Coronary artery (tissue), 2 donors: ENCODE measurements around the gene CALD1.

Source experiments
- DNase-seq: peaks from one replicate; pipeline ENCODE4 v3.0.0-alpha.2; 2017; ENCODE audit warnings: low spot score
- H3K27ac ChIP-seq, 2 donors: fragments of 200-600 bp; sonication (generic); one replicate each; pipeline ENCODE4 v1.5.1; 2016 to 2019
- H3K4me3 ChIP-seq: fragments of 200-600 bp; sonication (generic); 2 replicates; pipeline ENCODE4 v1.5.1; 2016; ENCODE audit warnings: mild to moderate bottlenecking, moderate library complexity
- CTCF ChIP-seq: fragments of 200-600 bp; sonication (generic); IDR thresholded peaks from one replicate; pipeline ENCODE4 v1.5.1; 2019; ENCODE audit warnings: antibody characterized with exemption

Gene CALD1

GRCh38 chr7:134941185-134941900 is 161.9 kb downstream of the CALD1 start:
- Histone ChIP-seq H3K4me3 (no peak overlapping the region), H3K27ac (peak overlapping the region; percentile 32 to 44)
- TF ChIP-seq CTCF: no peak
- no peak for DNase-seq

- Histone ChIP-seq H3K4me3 (no peak overlapping the region), H3K27ac (peak overlapping the region; percentile 32 to 44)
- no peak for TF ChIP-seq CTCF
- DNase-seq: no peak
These were observed 162.5 kb downstream of the CALD1 start for GRCh38 chr7:134941952-134942351.

- no peak overlapping the region for H3K4me3 ChIP-seq
These were observed 163.4 kb downstream of the CALD1 start for GRCh38 chr7:134942690-134943466.

GRCh38 chr7:134943785-134944400 is 164.5 kb downstream of the CALD1 start:
- TF ChIP-seq CTCF: no peak
- H3K27ac ChIP-seq: peak overlapping the region in 1 of 2 donors; percentile 14
- no peak overlapping the region for H3K4me3 ChIP-seq
- DNase-seq: no peak

More at GRCh38 chr7:134942690-134943466, 163.4 kb downstream of the CALD1 start:
- DNase-seq: no peak
- H3K27ac ChIP-seq: peak overlapping the region in 1 of 2 donors; percentile 17
- no peak for TF ChIP-seq CTCF

- H3K4me3 ChIP-seq: no peak overlapping the region
- TF ChIP-seq CTCF: no peak
- H3K27ac ChIP-seq: peak overlapping the region in 1 of 2 donors; percentile 54
- DNase-seq: no peak
These were observed 166.3 kb downstream of the CALD1 start for GRCh38 chr7:134945691-134946090.

- H3K27ac ChIP-seq: peak overlapping the region in 1 of 2 donors; percentile 24
- no peak for DNase-seq
- TF ChIP-seq CTCF: no peak
- H3K4me3 ChIP-seq: no peak overlapping the region
These were observed 166.8 kb downstream of the CALD1 start for GRCh38 chr7:134946260-134946659.
